Measurements from ENCODE around the gene ACR.

Gene ACR

DNA sequence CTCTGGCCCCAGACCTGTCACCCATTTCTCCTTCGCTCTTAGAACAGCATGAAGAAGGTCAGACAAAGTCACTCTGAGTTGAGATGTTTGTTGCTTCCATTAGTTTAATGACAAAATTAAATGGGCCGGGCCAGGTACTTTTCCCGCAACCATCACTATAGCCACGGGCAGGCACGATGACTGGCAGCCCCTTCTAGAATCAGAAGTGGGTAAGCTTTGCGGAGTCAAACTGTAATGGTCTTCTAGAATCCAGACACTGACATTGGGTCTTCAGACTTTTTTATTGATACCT lies 2.3 kb upstream of the ACR start:
- no peaks in the 10 kb centered on the region for H3K36me3 ChIP-seq (ENCODE audit: insufficient read depth, low read length)
- TF ChIP-seq EZH2phosphoT487 (IDR thresholded peaks at IDR 0.05; ENCODE audit: borderline replicate concordance), result no peak
- TF ChIP-seq, protein P1, sequence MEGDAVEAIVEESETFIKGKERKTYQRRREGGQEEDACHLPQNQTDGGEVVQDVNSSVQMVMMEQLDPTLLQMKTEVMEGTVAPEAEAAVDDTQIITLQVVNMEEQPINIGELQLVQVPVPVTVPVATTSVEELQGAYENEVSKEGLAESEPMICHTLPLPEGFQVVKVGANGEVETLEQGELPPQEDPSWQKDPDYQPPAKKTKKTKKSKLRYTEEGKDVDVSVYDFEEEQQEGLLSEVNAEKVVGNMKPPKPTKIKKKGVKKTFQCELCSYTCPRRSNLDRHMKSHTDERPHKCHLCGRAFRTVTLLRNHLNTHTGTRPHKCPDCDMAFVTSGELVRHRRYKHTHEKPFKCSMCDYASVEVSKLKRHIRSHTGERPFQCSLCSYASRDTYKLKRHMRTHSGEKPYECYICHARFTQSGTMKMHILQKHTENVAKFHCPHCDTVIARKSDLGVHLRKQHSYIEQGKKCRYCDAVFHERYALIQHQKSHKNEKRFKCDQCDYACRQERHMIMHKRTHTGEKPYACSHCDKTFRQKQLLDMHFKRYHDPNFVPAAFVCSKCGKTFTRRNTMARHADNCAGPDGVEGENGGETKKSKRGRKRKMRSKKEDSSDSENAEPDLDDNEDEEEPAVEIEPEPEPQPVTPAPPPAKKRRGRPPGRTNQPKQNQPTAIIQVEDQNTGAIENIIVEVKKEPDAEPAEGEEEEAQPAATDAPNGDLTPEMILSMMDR (conservative IDR thresholded peaks at IDR 0.05; ENCODE audit: low read length), result no peak
- H3K9ac ChIP-seq (ENCODE audit: low read depth, low read length, poor library complexity, severe bottlenecking), result no peak overlapping the region
- no peak overlapping the region for H2AFZ ChIP-seq (ENCODE audit: low read length)
- H3F3A ChIP-seq (ENCODE audit: low read depth), result no peaks in the 10 kb centered on the region
- H3K9me3 ChIP-seq (ENCODE audit: insufficient read depth, low read depth, low read length), result no peaks in the 10 kb centered on the region; the same call in 1 of the 2 replicates
- H3K27me3 ChIP-seq (ENCODE audit: insufficient read depth, low read length, poor library complexity, severe bottlenecking), result no peaks in the 10 kb centered on the region
- no peaks in the 10 kb centered on the region for H3K4me1 ChIP-seq (ENCODE audit: insufficient read depth, low read length, poor library complexity, severe bottlenecking)
- H3K4me3 ChIP-seq (ENCODE audit: low read length, poor library complexity, severe bottlenecking), result no peak overlapping the region
- H4K20me1 ChIP-seq (ENCODE audit: insufficient read depth, low read length, poor library complexity, severe bottlenecking), result no peaks in the 10 kb centered on the region
- H3K4me2 ChIP-seq (ENCODE audit: low read depth, low read length, poor library complexity, severe bottlenecking), result no peak overlapping the region
- H3K79me2 ChIP-seq (ENCODE audit: insufficient read depth, low read length), result no peaks in the 10 kb centered on the region
- H3K9me2 ChIP-seq (replicated peaks; ENCODE audit: low read depth, low read length), result no peaks in the 10 kb centered on the region

DNA sequence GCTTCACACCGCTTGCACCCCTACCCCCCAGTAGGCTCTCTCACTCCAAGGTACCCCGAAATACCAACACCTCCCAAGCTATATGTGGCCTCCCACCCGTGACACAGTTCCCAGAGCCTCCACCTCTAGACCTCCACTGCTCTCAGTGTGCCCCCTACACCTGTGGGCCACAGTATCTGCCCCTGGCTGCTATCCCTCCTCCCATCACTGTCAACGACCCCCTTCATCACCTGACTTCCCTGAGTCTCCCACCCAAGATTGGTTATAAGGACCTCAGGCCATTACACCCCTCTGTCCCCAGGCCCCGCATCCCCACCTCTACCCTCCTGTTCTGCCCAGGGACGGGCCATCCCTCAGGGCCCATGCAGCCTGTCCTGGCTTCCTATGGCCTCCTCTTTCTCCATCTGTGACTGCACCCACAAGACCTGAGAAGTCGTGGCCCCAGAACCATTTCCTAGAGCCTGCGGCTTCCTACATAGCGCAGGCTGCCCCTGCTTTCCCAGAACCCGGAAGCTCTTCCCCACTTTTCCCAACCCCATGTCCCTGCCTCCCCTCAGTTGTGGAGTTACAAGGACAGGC lies 734 bp downstream of the ACR start:
- Histone ChIP-seq H3K4me3 (ENCODE audit: low read length, poor library complexity, severe bottlenecking) (no peak overlapping the region), H3K9ac (ENCODE audit: low read depth, low read length, poor library complexity, severe bottlenecking) (no peak overlapping the region), H3K27me3 (ENCODE audit: insufficient read depth, low read length, poor library complexity, severe bottlenecking) (no peaks in the 10 kb centered on the region), H3K4me2 (ENCODE audit: low read depth, low read length, poor library complexity, severe bottlenecking) (no peak overlapping the region), H2AFZ (ENCODE audit: low read length) (no peak overlapping the region), H3K9me3 (ENCODE audit: insufficient read depth, low read depth, low read length) (no peaks in the 10 kb centered on the region; the same call in 1 of the 2 replicates), H4K20me1 (ENCODE audit: insufficient read depth, low read length, poor library complexity, severe bottlenecking) (no peaks in the 10 kb centered on the region), H3K36me3 (ENCODE audit: insufficient read depth, low read length) (no peaks in the 10 kb centered on the region), H3K9me2 (replicated peaks; ENCODE audit: low read depth, low read length) (no peaks in the 10 kb centered on the region), H3K79me2 (ENCODE audit: insufficient read depth, low read length) (no peaks in the 10 kb centered on the region), H3F3A (ENCODE audit: low read depth) (no peaks in the 10 kb centered on the region), H3K4me1 (ENCODE audit: insufficient read depth, low read length, poor library complexity, severe bottlenecking) (no peaks in the 10 kb centered on the region)
- no peak for TF ChIP-seq EZH2phosphoT487 (IDR thresholded peaks at IDR 0.05; ENCODE audit: borderline replicate concordance)
- TF ChIP-seq, protein P1 (conservative IDR thresholded peaks at IDR 0.05; ENCODE audit: low read length), result no peak

DNA sequence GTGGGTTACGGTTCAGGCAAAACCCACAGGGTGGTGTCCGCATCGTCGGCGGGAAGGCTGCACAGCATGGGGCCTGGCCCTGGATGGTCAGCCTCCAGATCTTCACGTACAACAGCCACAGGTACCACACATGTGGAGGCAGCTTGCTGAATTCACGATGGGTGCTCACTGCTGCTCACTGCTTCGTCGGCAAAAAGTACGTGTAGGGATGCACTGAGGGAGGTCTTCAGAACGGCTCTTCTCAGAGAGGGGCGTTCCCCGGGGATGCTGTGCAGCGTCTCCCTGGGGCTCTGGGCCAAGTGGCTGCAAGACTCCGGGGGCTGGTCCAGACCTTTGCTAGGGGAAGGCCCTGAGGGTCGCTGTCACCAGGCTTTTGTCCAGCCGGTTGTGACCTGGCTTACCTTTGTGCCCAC lies 1.3 kb downstream of the ACR start:
- no peaks in the 10 kb centered on the region; the same call in 1 of the 2 replicates for H3K9me3 ChIP-seq (ENCODE audit: insufficient read depth, low read depth, low read length)

More for the DNA sequence above, 1.3 kb downstream of the ACR start:
- no peaks in the 10 kb centered on the region for H3K36me3 ChIP-seq (ENCODE audit: insufficient read depth, low read length)
- no peaks in the 10 kb centered on the region for H3F3A ChIP-seq (ENCODE audit: low read depth)
- H3K79me2 ChIP-seq (ENCODE audit: insufficient read depth, low read length), result no peaks in the 10 kb centered on the region
- no peak overlapping the region for H3K9ac ChIP-seq (ENCODE audit: low read depth, low read length, poor library complexity, severe bottlenecking)
- H3K4me3 ChIP-seq (ENCODE audit: low read length, poor library complexity, severe bottlenecking), result no peak overlapping the region
- TF ChIP-seq, protein P1 (conservative IDR thresholded peaks at IDR 0.05; ENCODE audit: low read length), result no peak
- no peak for TF ChIP-seq EZH2phosphoT487 (IDR thresholded peaks at IDR 0.05; ENCODE audit: borderline replicate concordance)
- no peaks in the 10 kb centered on the region for H4K20me1 ChIP-seq (ENCODE audit: insufficient read depth, low read length, poor library complexity, severe bottlenecking)
- H3K27me3 ChIP-seq (ENCODE audit: insufficient read depth, low read length, poor library complexity, severe bottlenecking), result no peaks in the 10 kb centered on the region
- H3K9me2 ChIP-seq (replicated peaks; ENCODE audit: low read depth, low read length), result no peaks in the 10 kb centered on the region
- no peaks in the 10 kb centered on the region for H3K4me1 ChIP-seq (ENCODE audit: insufficient read depth, low read length, poor library complexity, severe bottlenecking)
- H3K4me2 ChIP-seq (ENCODE audit: low read depth, low read length, poor library complexity, severe bottlenecking), result no peak overlapping the region
- H2AFZ ChIP-seq (ENCODE audit: low read length), result no peak overlapping the region

Data from Loucy (cell line).